Uterus (tissue), 4 donors: ENCODE results near the gene BNC2. TPM values are rescaled to one million over a fixed set of nuclear protein-coding genes. Genes with fewer than 3 reads are reported as not detected.
A peak's percentile ranks its signal among the peaks of the same experiment; 100 is the strongest.

Experiments
- DNase-seq, 2 donors: peaks; one replicate each; pipeline ENCODE4 v3.0.0-alpha.2; 2019 to 2020
- H3K27ac ChIP-seq, 2 donors: fragments of 200-600 bp; sonication (generic); 1 replicate in 1 of 2; 2 replicates in 1 of 2; pipeline ENCODE4 v1.5.1; 2016 to 2018
- H3K27me3 ChIP-seq, 2 donors: fragments of 200-600 bp; sonication (generic); one replicate each; pipeline ENCODE4 v1.5.1; 2018 to 2019; ENCODE audit warnings: control low read depth in 1 of 2
- H3K36me3 ChIP-seq, 2 donors: fragments of 200-600 bp; sonication (generic); one replicate each; pipeline ENCODE4 v1.5.1; 2019; ENCODE audit warnings: control low read depth in 1 of 2
- H3K4me1 ChIP-seq, 2 donors: fragments of 200-600 bp; sonication (generic); one replicate each; pipeline ENCODE4 v1.5.1; 2018 to 2019; ENCODE audit warnings: control low read depth in 1 of 2
- H3K4me3 ChIP-seq, 2 donors: fragments of 200-600 bp; sonication (generic); 1 replicate in 1 of 2; 2 replicates in 1 of 2; pipeline ENCODE4 v1.5.1; 2018 to 2019; ENCODE audit warnings: mild to moderate bottlenecking in 1 of 2
- H3K9me3 ChIP-seq, 2 donors: fragments of 200-600 bp; sonication (generic); one replicate each; pipeline ENCODE4 v1.5.1; 2019; ENCODE audit warnings: control low read depth in 1 of 2
- CTCF ChIP-seq, 4 experiments: fragments of 200-600 bp in 2 of 4; fragments of 450-650 bp in 2 of 4; sonication (generic) in 2 of 4; IDR thresholded peaks; one replicate each; pipeline ENCODE4 v1.5.1; 2016 to 2019; ENCODE audit warnings: antibody characterized with exemption in 4 of 4, mild to moderate bottlenecking in 2 of 4, moderate library complexity in 1 of 4
- POLR2A ChIP-seq, 2 donors: fragments of 450-650 bp; IDR thresholded peaks; one replicate each; pipeline ENCODE4 v1.6.1; 2016; ENCODE audit warnings: antibody characterized with exemption in 2 of 2, mild to moderate bottlenecking in 1 of 2, moderate library complexity in 1 of 2
- intact Hi-C: fragments of 100-400 bp; cut with DNase I; formaldehyde crosslinking; loops from one replicate; pipeline ENCODE4 v1.15.1; 2023; ENCODE audit warnings: low total_unique reads
- total RNA-seq, 4 donors: library from RNA; depleted of rRNA in 3 of 4; stranded (reverse); fragments of >200 nt in 3 of 4; gene quantifications; one replicate each; pipeline versions ENCODE4 v1.1.0 to v1.2.4, GENCODE V29; 2014 to 2023
- donor health status: DM: yes; HTN: yes; CAD: no.

Gene BNC2
- total RNA-seq, 4 donors from 2014 or later = 85.9 to 293 (median 93.4) TPM

GRCh38 chr9:16417161-16417560 is 453.3 kb downstream of the BNC2 start:
- intact Hi-C loops = no loop called here
- Histone ChIP-seq H3K4me3 (no peak overlapping the region), H3K9me3 (no peaks in the 10 kb centered on the region), H3K36me3 (no peaks in the 10 kb centered on the region), H3K27ac (peak overlapping the region; percentile 69 to 77), H3K27me3 (no peaks in the 10 kb centered on the region), H3K4me1 (peaks cover 0 to 3% of the 10 kb centered on the region in 2 donors)
- DNase-seq = no peak
- TF ChIP-seq POLR2A (IDR thresholded peaks at IDR 0.05) = no peak
- no peak for TF ChIP-seq CTCF (IDR thresholded peaks at IDR 0.05)

- DNase-seq = no peak
- TF ChIP-seq CTCF (IDR thresholded peaks at IDR 0.05) = no peak
- TF ChIP-seq POLR2A (IDR thresholded peaks at IDR 0.05) = no peak
- no peak overlapping the region for H3K4me3 ChIP-seq
- intact Hi-C loops = no loop called here
- H3K27me3 ChIP-seq = no peaks in the 10 kb centered on the region
- no peaks in the 10 kb centered on the region for H3K9me3 ChIP-seq
- H3K36me3 ChIP-seq = no peaks in the 10 kb centered on the region
- peak overlapping the region; percentile 14 to 69 for H3K27ac ChIP-seq
- peaks cover 0 to 3% of the 10 kb centered on the region in 2 donors for H3K4me1 ChIP-seq
Observed at GRCh38 chr9:16414451-16414850, 456.0 kb downstream of the BNC2 start.

- peak overlapping the region; percentile 14 to 69 for H3K27ac ChIP-seq
- no peak overlapping the region for H3K4me3 ChIP-seq
- peak; percentile 33 to 61 for DNase-seq
- intact Hi-C loops = no loop called here
- no peaks in the 10 kb centered on the region for H3K27me3 ChIP-seq
- H3K4me1 ChIP-seq = peaks cover 0 to 3% of the 10 kb centered on the region in 2 donors
- no peaks in the 10 kb centered on the region for H3K9me3 ChIP-seq
- TF ChIP-seq CTCF (IDR thresholded peaks at IDR 0.05) (no peak), POLR2A (IDR thresholded peaks at IDR 0.05) (no peak)
- no peaks in the 10 kb centered on the region for H3K36me3 ChIP-seq
Observed at GRCh38 chr9:16413509-16414016, 456.9 kb downstream of the BNC2 start.

GRCh38 chr9:16412740-16413139 is 457.7 kb downstream of the BNC2 start:
- no peaks in the 10 kb centered on the region for H3K27me3 ChIP-seq
- H3K4me1 ChIP-seq = peaks cover 0 to 3% of the 10 kb centered on the region in 2 donors
- H3K9me3 ChIP-seq = no peaks in the 10 kb centered on the region
- TF ChIP-seq POLR2A (IDR thresholded peaks at IDR 0.05) (no peak), CTCF (IDR thresholded peaks at IDR 0.05) (no peak)
- no peaks in the 10 kb centered on the region for H3K36me3 ChIP-seq
- peak overlapping the region; percentile 9 to 43 for H3K27ac ChIP-seq
- H3K4me3 ChIP-seq = no peak overlapping the region
- no peak for DNase-seq
- intact Hi-C loops = no loop called here

- intact Hi-C loops = no loop called here
- no peaks in the 10 kb centered on the region for H3K27me3 ChIP-seq
- peaks cover 0 to 3% of the 10 kb centered on the region in 2 donors for H3K4me1 ChIP-seq
- DNase-seq = no peak
- no peaks in the 10 kb centered on the region for H3K36me3 ChIP-seq
- peak overlapping the region; percentile 9 to 43 for H3K27ac ChIP-seq
- no peak for TF ChIP-seq POLR2A (IDR thresholded peaks at IDR 0.05)
- TF ChIP-seq CTCF (IDR thresholded peaks at IDR 0.05) = no peak
- no peaks in the 10 kb centered on the region for H3K9me3 ChIP-seq
- H3K4me3 ChIP-seq = no peak overlapping the region
Observed at GRCh38 chr9:16411311-16411710, 459.2 kb downstream of the BNC2 start.
